IPS-18c (cell line): ENCODE data around the gene CYB5A.
"Not testable (repeated sequence)": the region's sequence is repeated elsewhere in the genome, so short reads cannot be mapped to it uniquely, and the experiment has no call there.

ENCODE experiments used
- H3K4me3 ChIP-seq: 2 replicates; pipeline ENCODE4 v1.7.0; 2013; ENCODE audit warnings: low read depth, mild to moderate bottlenecking, low read length, moderate library complexity; ENCODE audit not compliant: insufficient read depth
- H3K9me3 ChIP-seq: one replicate; pipeline ENCODE4 v1.6.1; 2013; ENCODE audit warnings: mild to moderate bottlenecking, low read length, moderate library complexity; ENCODE audit not compliant: control insufficient read depth, insufficient read depth

The CYB5A gene

GRCh38 chr18:74291771-74292540, at the start of gene CYB5A:
Gene CYB5A (minus strand): TSS chr18:74291963. CDS start chr18:74291875, 88 bp downstream.
- Histone ChIP-seq H3K9me3 (peaks cover 5% of the 10 kb centered on the region), H3K4me3 (peak within 1 kb of the TSS; percentile 91)

GRCh38 chr18:74337912-74338309, 46.1 kb upstream of the CYB5A start:
- Histone ChIP-seq H3K9me3 (no peaks in the 10 kb centered on the region), H3K4me3 (no peak overlapping the region)

GRCh38 chr18:74337155-74337911, 45.6 kb upstream of the CYB5A start:
- Histone ChIP-seq H3K4me3 (no peak overlapping the region), H3K9me3 (no peaks in the 10 kb centered on the region)

GRCh38 chr18:74336656-74337055, 44.9 kb upstream of the CYB5A start:
- H3K9me3 ChIP-seq = no peaks in the 10 kb centered on the region
- no peak overlapping the region for H3K4me3 ChIP-seq

GRCh38 chr18:74334242-74334893, 42.6 kb upstream of the CYB5A start:
- no peak overlapping the region for H3K4me3 ChIP-seq
- no peaks in the 10 kb centered on the region for H3K9me3 ChIP-seq

GRCh38 chr18:74333091-74333490, 41.3 kb upstream of the CYB5A start:
- Histone ChIP-seq H3K9me3 (no peaks in the 10 kb centered on the region), H3K4me3 (no peak overlapping the region)

GRCh38 chr18:74331404-74331803, 39.6 kb upstream of the CYB5A start:
- Histone ChIP-seq H3K9me3 (no peaks in the 10 kb centered on the region), H3K4me3 (no peak overlapping the region)

- no peaks in the 10 kb centered on the region for H3K9me3 ChIP-seq
Observed at GRCh38 chr18:74329688-74330205, 38.0 kb upstream of the CYB5A start.

GRCh38 chr18:74328206-74328605, 36.4 kb upstream of the CYB5A start:
- no peaks in the 10 kb centered on the region for H3K9me3 ChIP-seq
- no peak overlapping the region for H3K4me3 ChIP-seq

More at GRCh38 chr18:74329688-74330205, 38.0 kb upstream of the CYB5A start:
- H3K4me3 ChIP-seq = no peak overlapping the region

GRCh38 chr18:74326791-74327190, 35.0 kb upstream of the CYB5A start:
- H3K9me3 ChIP-seq = not testable (repeated sequence)

GRCh38 chr18:74326231-74326630, 34.5 kb upstream of the CYB5A start:
- no peak overlapping the region for H3K4me3 ChIP-seq

More at GRCh38 chr18:74326791-74327190, 35.0 kb upstream of the CYB5A start:
- not testable (repeated sequence) for H3K4me3 ChIP-seq

GRCh38 chr18:74316257-74317170, 24.8 kb upstream of the CYB5A start:
- no peak overlapping the region for H3K4me3 ChIP-seq
- no peaks in the 10 kb centered on the region for H3K9me3 ChIP-seq

More at GRCh38 chr18:74326231-74326630, 34.5 kb upstream of the CYB5A start:
- H3K9me3 ChIP-seq = no peaks in the 10 kb centered on the region

GRCh38 chr18:74315464-74316256, 23.9 kb upstream of the CYB5A start, which contains the start of gene C18orf63:
Gene C18orf63 (plus strand): TSS chr18:74315839. CDS start chr18:74317866, 2,027 bp downstream.
- no peaks in the 10 kb centered on the region for H3K9me3 ChIP-seq

GRCh38 chr18:74314759-74315463, 23.1 kb upstream of the CYB5A start:
- no peak overlapping the region for H3K4me3 ChIP-seq
- no peaks in the 10 kb centered on the region for H3K9me3 ChIP-seq

More at GRCh38 chr18:74315464-74316256, 23.9 kb upstream of the CYB5A start, which contains the start of gene C18orf63:
- no peak within 1 kb of the TSS for H3K4me3 ChIP-seq

- Histone ChIP-seq H3K9me3 (no peaks in the 10 kb centered on the region), H3K4me3 (no peak overlapping the region)
Observed at GRCh38 chr18:74311000-74311399, 19.2 kb upstream of the CYB5A start.
